ENCODE results near the gene CGB5.
"Not testable (repeated sequence)": the region's sequence is repeated elsewhere in the genome, so short reads cannot be mapped to it uniquely, and the experiment has no call there.

Gene CGB5

GRCh38 chr19:49011194-49011593 lies 32.5 kb upstream of the CGB5 start:
- H3K4me3 ChIP-seq: no peak overlapping the region
- H3K36me3 ChIP-seq: peaks cover 77 to 100% (median 98%) of the 10 kb centered on the region in 11 experiments
- H4K20me1 ChIP-seq: peaks cover 0 to 79% (median 33%) of the 10 kb centered on the region in 11 experiments; a peak in 15 of 22 replicates
- H3K9me3 ChIP-seq (replicated peaks in 1 of 11): no peaks in the 10 kb centered on the region
- no peak overlapping the region for H3K4me2 ChIP-seq
- no peak overlapping the region for H3K9ac ChIP-seq
- no peak overlapping the region for H3K27ac ChIP-seq
- no peak for TF ChIP-seq Cebpa-rat (IDR thresholded peaks at IDR 0.05)
- no peaks in the 10 kb centered on the region for H3K27me3 ChIP-seq
- H3K4me1 ChIP-seq: no peaks in the 10 kb centered on the region

GRCh38 chr19:49014123-49014869 lies 29.4 kb upstream of the CGB5 start:
- no peak for TF ChIP-seq Cebpa-rat (IDR thresholded peaks at IDR 0.05)
- Histone ChIP-seq H3K4me1 (peaks cover 15 to 23% (median 22%) of the 10 kb centered on the region in 10 experiments), H3K27ac (no peak overlapping the region), H3K27me3 (peaks cover 23 to 26% (median 24%) of the 10 kb centered on the region in 11 experiments), H3K9ac (no peak overlapping the region), H3K36me3 (peaks cover 60 to 78% (median 71%) of the 10 kb centered on the region in 11 experiments), H3K4me3 (no peak overlapping the region), H4K20me1 (peaks cover 0 to 90% (median 49%) of the 10 kb centered on the region in 11 experiments; a peak in 16 of 22 replicates), H3K9me3 (replicated peaks in 1 of 11) (no peaks in the 10 kb centered on the region), H3K4me2 (no peak overlapping the region)

GRCh38 chr19:49014870-49015255 lies 28.8 kb upstream of the CGB5 start:
- no peak for TF ChIP-seq Cebpa-rat (IDR thresholded peaks at IDR 0.05)
- Histone ChIP-seq H3K27ac (no peak overlapping the region), H4K20me1 (peaks cover 0 to 84% (median 49%) of the 10 kb centered on the region in 11 experiments; a peak in 16 of 22 replicates)

GRCh38 chr19:49016067-49016839 lies 27.4 kb upstream of the CGB5 start:
- Histone ChIP-seq H3K4me1 (peaks cover 29 to 42% (median 40%) of the 10 kb centered on the region in 10 experiments), H3K4me3 (no peak overlapping the region), H3K27me3 (peaks cover 29 to 42% (median 39%) of the 10 kb centered on the region in 11 experiments), H4K20me1 (peaks cover 0 to 73% (median 49%) of the 10 kb centered on the region in 11 experiments; a peak in 16 of 22 replicates), H3K9ac (no peak overlapping the region), H3K4me2 (no peak overlapping the region), H3K27ac (no peak overlapping the region), H3K36me3 (peaks cover 42 to 59% (median 52%) of the 10 kb centered on the region in 11 experiments), H3K9me3 (replicated peaks in 1 of 11) (no peaks in the 10 kb centered on the region)
- no peak for TF ChIP-seq Cebpa-rat (IDR thresholded peaks at IDR 0.05)

More at GRCh38 chr19:49014870-49015255, 28.8 kb upstream of the CGB5 start:
- Histone ChIP-seq H3K27me3 (peaks cover 28 to 32% (median 30%) of the 10 kb centered on the region in 11 experiments), H3K4me2 (no peak overlapping the region), H3K36me3 (peaks cover 54 to 72% (median 65%) of the 10 kb centered on the region in 11 experiments), H3K9me3 (replicated peaks in 1 of 11) (no peaks in the 10 kb centered on the region), H3K9ac (no peak overlapping the region), H3K4me1 (peaks cover 18 to 29% (median 27%) of the 10 kb centered on the region in 10 experiments), H3K4me3 (no peak overlapping the region)

- H3K9ac ChIP-seq: peak within 1 kb of the TSS in 10 of 11 experiments; percentile 8 to 68 (median 54); a peak in 15 of 22 replicates
- no peak for TF ChIP-seq Cebpa-rat (IDR thresholded peaks at IDR 0.05)
- H3K9me3 ChIP-seq (replicated peaks in 1 of 11): no peaks in the 10 kb centered on the region
- H3K4me3 ChIP-seq: peak within 1 kb of the TSS; percentile 41 to 66 (median 51)
- peaks cover 0 to 64% (median 47%) of the 10 kb centered on the region in 11 experiments; a peak in 16 of 22 replicates for H4K20me1 ChIP-seq
- no peak within 1 kb of the TSS for H3K27ac ChIP-seq
- H3K4me1 ChIP-seq: peaks cover 35 to 51% (median 47%) of the 10 kb centered on the region in 10 experiments
- H3K27me3 ChIP-seq: peaks cover 29 to 42% (median 39%) of the 10 kb centered on the region in 11 experiments
- peak within 1 kb of the TSS; percentile 78 to 97 (median 90) for H3K4me2 ChIP-seq
- peaks cover 33 to 50% (median 43%) of the 10 kb centered on the region in 11 experiments for H3K36me3 ChIP-seq
These were observed 26.5 kb upstream of the CGB5 start, which contains the start of gene LHB for GRCh38 chr19:49017041-49017665. TSS of gene LHB (minus strand) at chr19:49017091. CDS start at chr19:49017081, 10 bp downstream.

GRCh38 chr19:49017666-49018351 lies 25.8 kb upstream of the CGB5 start:
- H4K20me1 ChIP-seq: peaks cover 0 to 57% (median 41%) of the 10 kb centered on the region in 11 experiments; a peak in 16 of 22 replicates
- peaks cover 29 to 42% (median 39%) of the 10 kb centered on the region in 11 experiments for H3K27me3 ChIP-seq
- H3K4me3 ChIP-seq: peak overlapping the region; percentile 41 to 66 (median 51)
- peaks cover 26 to 44% (median 36%) of the 10 kb centered on the region in 11 experiments for H3K36me3 ChIP-seq
- H3K9ac ChIP-seq: peak overlapping the region in 10 of 11 experiments; percentile 8 to 68 (median 54); a peak in 17 of 22 replicates
- no peaks in the 10 kb centered on the region for H3K9me3 ChIP-seq (replicated peaks in 1 of 11)
- H3K4me2 ChIP-seq: peak overlapping the region; percentile 78 to 97 (median 90)
- no peak for TF ChIP-seq Cebpa-rat (IDR thresholded peaks at IDR 0.05)
- peaks cover 35 to 51% (median 47%) of the 10 kb centered on the region in 10 experiments for H3K4me1 ChIP-seq
- no peak overlapping the region for H3K27ac ChIP-seq

- Histone ChIP-seq H3K4me2 (peak overlapping the region; percentile 78 to 97 (median 90)), H3K9ac (peak overlapping the region in 10 of 11 experiments; percentile 8 to 68 (median 50); a peak in 15 of 22 replicates), H3K36me3 (peaks cover 25 to 35% (median 28%) of the 10 kb centered on the region in 11 experiments), H3K27me3 (peaks cover 29 to 42% (median 39%) of the 10 kb centered on the region in 11 experiments), H3K4me1 (peaks cover 35 to 51% (median 47%) of the 10 kb centered on the region in 10 experiments), H4K20me1 (peaks cover 0 to 52% (median 41%) of the 10 kb centered on the region in 11 experiments; a peak in 16 of 22 replicates), H3K4me3 (peak overlapping the region; percentile 41 to 66 (median 51))
- H3K9me3 ChIP-seq (replicated peaks in 1 of 11); H3K27ac ChIP-seq: not testable (repeated sequence)
These were observed 25.0 kb upstream of the CGB5 start for GRCh38 chr19:49018388-49019241.
